Left ventricle myocardium inferior (tissue), 1 donor: Measurements from ENCODE around the gene TIAL1. TPM values are rescaled to one million over a fixed set of nuclear protein-coding genes. Genes with fewer than 3 reads are reported as not detected.

Experiments
- DNase-seq: peaks from one replicate; pipeline ENCODE4 v3.0.0-alpha.2; 2020
- H3K27ac ChIP-seq: fragments of 200-600 bp; replicated peaks from 2 replicates; pipeline ENCODE4 v1.8.0; 2021
- H3K27me3 ChIP-seq: fragments of 200-600 bp; 2 replicates; pipeline ENCODE4 v1.8.0; 2021; ENCODE audit warnings: low read depth
- H3K36me3 ChIP-seq: fragments of 200-600 bp; 2 replicates; pipeline ENCODE4 v1.8.0; 2021
- H3K4me1 ChIP-seq: fragments of 200-600 bp; 2 replicates; pipeline ENCODE4 v1.8.0; 2021
- H3K4me3 ChIP-seq: fragments of 200-600 bp; 2 replicates; pipeline ENCODE4 v1.8.0; 2021; ENCODE audit warnings: mild to moderate bottlenecking, moderate library complexity
- H3K9me3 ChIP-seq: fragments of 200-600 bp; replicated peaks from 2 replicates; pipeline ENCODE4 v1.8.0; 2021
- CTCF ChIP-seq: fragments of 200-600 bp; IDR thresholded peaks from 2 replicates; pipeline ENCODE4 v1.8.0; 2021; ENCODE audit warnings: antibody characterized with exemption, mild to moderate bottlenecking, borderline replicate concordance
- intact Hi-C: fragments of 100-400 bp; cut with micrococcal nuclease; formaldehyde crosslinking; loops from one replicate; pipeline ENCODE4 v1.11.0; 2022
- total RNA-seq: library from RNA; stranded (reverse); fragmentation: NEBNext Ultra II Directional; extraction: Animal tissue kit (Norgen Biotek cat#: 25700); gene quantifications from one replicate; pipeline ENCODE4 v1.2.1, GENCODE V29; 2021
- donor health status: DM: no; HTN: yes; CAD: no; lungs with severe emphysema.

The TIAL1 gene
- total RNA-seq, 1 donor from 2014 or later, result 73.9 TPM

DNA sequence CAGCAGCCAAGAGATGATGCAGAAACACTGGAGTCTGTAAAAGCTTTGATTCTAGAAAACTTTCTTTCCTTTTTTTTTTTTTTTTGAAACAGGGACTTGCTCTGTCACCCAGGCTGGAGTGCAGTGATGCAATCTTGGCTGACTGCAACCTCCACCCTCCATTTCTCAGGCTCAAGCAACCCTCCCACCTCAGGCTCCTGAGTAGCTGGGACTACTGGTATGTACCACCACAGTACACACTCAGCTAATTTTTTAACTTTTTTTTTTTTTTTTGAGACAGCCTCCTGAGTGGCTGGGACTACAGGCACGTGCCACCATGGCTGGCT, 37.4 kb upstream of the TIAL1 start:
- Histone ChIP-seq H3K36me3 (no peaks in the 10 kb centered on the region), H3K4me3 (no peak overlapping the region), H3K4me1 (no peaks in the 10 kb centered on the region), H3K9me3 (no peaks in the 10 kb centered on the region), H3K27ac (no peak overlapping the region), H3K27me3 (no peaks in the 10 kb centered on the region)
- no peak for TF ChIP-seq CTCF
- intact Hi-C loops, result no loop called here
- DNase-seq, result no peak

- DNase-seq, result no peak
- intact Hi-C loops, result no loop called here
- no peaks in the 10 kb centered on the region for H3K9me3 ChIP-seq
- H3K4me3 ChIP-seq, result no peak overlapping the region
- no peaks in the 10 kb centered on the region for H3K27me3 ChIP-seq
- H3K4me1 ChIP-seq, result no peaks in the 10 kb centered on the region
- H3K36me3 ChIP-seq, result no peaks in the 10 kb centered on the region
- TF ChIP-seq CTCF, result no peak
- no peak overlapping the region for H3K27ac ChIP-seq
Measured at GRCh38 chr10:119633538-119634218, 36.9 kb upstream of the TIAL1 start.

DNA sequence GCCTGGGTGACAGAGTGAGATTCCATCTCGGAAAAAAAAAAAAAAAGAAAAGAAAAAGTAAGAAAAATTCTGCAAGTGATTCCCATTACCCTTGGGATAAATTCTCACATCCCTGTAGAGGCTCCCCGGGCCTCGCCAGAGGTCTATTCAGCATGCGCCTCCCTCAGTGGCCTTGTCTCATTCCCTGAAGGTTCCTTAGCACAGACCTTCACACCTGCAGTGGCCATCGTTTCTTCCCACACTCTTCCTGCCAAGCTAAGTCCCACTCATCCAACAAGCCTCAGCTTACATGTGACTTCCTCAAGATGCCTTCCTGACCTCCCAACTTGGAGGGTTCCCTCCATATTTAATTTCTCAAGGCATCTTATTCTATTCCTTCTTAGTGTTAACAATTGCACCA, 33.5 kb upstream of the TIAL1 start:
- TF ChIP-seq CTCF, result no peak
- no peak overlapping the region for H3K4me3 ChIP-seq

DNA sequence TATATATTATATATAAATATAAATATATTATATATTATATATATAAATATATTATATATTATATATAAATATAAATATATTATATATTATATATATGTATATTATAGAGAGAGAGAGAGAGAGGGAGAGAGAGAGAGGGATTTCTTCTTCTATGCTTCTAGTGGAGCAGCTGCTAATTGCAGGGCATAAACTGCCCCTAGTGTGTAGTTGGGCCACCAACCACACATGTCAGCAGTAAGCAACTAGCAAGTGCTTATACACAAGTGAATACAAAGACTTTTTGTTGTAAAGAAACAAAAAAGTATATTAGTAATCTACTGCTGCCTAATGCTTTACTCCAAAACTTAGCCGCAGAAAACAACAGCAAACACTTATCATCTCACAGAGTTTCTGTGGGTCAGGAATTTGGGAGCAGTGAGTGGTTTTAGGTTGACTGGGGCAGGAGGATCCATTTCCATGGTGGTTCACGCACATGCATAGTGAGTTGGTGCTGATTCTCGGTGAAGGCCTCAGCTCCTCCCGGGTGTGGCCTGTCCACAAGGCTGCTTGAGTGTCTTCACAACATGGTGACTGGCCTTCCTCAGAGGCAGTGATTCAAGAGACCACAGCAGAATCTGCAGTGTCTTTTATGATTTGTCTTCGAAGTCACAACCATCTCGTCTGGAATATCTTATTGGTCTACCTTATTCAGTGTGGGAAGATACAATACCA, 29.0 kb upstream of the TIAL1 start:
- TF ChIP-seq CTCF, result no peak
- no peak for DNase-seq
- Histone ChIP-seq H3K36me3 (no peaks in the 10 kb centered on the region), H3K4me1 (peaks cover 7% of the 10 kb centered on the region), H3K27ac (no peak overlapping the region), H3K4me3 (no peak overlapping the region), H3K9me3 (no peaks in the 10 kb centered on the region), H3K27me3 (no peaks in the 10 kb centered on the region)
- intact Hi-C loops, result no loop called here

More for the DNA sequence above, 33.5 kb upstream of the TIAL1 start:
- Histone ChIP-seq H3K4me1 (no peaks in the 10 kb centered on the region), H3K27ac (no peak overlapping the region), H3K9me3 (no peaks in the 10 kb centered on the region), H3K27me3 (no peaks in the 10 kb centered on the region), H3K36me3 (no peaks in the 10 kb centered on the region)
- DNase-seq, result no peak
- intact Hi-C loops, result no loop called here

DNA sequence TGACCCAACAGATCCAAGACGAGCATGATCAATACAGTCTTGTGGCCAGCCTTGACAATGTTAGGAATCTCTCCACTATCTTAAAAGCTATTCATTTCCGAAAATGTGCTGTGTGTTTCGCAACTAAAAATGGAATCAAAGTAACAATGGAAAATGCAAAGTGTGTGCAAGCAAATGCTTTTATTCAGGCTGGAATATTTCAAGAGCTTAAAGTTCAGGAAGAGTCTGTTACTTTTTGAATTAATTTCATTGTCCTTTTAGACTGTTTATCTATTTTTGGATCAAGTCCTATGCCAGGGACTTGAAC, 24.3 kb upstream of the TIAL1 start:
- intact Hi-C loops, result no loop called here
- no peak for TF ChIP-seq CTCF
- Histone ChIP-seq H3K4me1 (peaks cover 30% of the 10 kb centered on the region), H3K9me3 (no peaks in the 10 kb centered on the region), H3K4me3 (no peak overlapping the region), H3K36me3 (no peaks in the 10 kb centered on the region), H3K27ac (no peak overlapping the region), H3K27me3 (no peaks in the 10 kb centered on the region)
- no peak for DNase-seq
